ENCODE data around the gene SEC22C.
A peak's percentile ranks its signal among the peaks of the same experiment; 100 is the strongest.
"Not testable (repeated sequence)": the region's sequence is repeated elsewhere in the genome, so short reads cannot be mapped to it uniquely, and the experiment has no call there.

The SEC22C gene

DNA sequence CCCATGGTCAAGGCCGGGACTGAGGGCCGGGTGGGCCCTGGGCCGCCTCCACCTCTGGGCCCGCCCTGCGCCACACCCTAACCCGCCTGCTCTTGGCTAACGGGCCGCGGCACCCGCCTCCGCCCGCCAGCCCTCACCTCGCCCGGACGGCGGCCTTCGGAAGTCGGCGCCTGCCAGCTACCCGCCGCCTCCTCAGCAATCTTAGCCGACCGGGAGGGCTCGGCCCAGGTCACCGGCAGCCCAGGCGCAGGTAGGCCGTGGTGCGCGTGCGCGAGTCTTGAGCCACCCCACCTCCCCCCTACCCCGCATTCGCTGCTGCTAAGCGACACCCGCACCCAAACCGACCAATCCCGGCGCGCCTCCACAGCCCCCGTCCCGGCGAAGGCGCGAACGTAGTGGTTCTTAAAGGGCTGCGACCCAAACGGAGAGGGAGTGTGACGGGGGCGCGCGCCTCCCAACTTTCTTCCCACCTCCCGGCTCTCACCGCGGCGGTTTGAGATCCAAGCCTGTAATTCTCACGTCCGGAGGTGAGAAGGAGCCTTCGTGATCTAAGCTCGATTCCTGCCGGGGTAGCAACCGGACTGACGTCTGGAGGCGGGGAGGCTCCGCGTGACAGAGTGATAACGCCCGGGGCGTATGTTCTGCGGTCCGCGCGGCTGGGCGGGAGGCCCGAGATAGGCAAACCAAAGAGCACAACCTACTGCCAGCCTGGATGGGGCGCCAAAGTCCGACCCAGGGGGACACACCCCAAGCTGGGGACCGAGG, at the start of gene SEC22C:
Gene SEC22C (minus strand): TSS at position 259 of the 765 bp plus-strand sequence. CDS start 12,921 bp downstream, outside the sequence.
- DNase-seq = peak; percentile 90 to 96 (median 92)

- no peak for DNase-seq
These were observed 31.7 kb upstream of the SEC22C start for GRCh38 chr3:42613462-42613861.

DNA sequence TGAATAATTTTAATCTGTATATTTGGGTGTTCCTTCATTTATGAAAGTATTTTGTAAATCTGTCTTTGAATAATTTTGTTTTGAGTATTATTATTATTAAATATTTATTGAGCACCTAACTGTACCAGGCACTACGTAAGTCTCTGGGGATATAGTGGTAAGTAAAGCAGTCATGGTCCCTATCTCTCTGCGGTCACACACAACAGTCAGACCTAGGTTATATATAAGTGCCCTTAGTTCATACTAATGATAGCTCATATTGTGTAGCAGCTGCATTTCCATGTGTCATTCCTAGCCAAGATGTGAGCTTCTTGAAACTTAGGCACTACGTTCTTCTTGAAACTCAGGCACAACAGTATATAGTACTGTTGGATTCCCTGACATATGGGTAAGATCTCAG, 31.2 kb upstream of the SEC22C start:
- DNase-seq = no peak

DNA sequence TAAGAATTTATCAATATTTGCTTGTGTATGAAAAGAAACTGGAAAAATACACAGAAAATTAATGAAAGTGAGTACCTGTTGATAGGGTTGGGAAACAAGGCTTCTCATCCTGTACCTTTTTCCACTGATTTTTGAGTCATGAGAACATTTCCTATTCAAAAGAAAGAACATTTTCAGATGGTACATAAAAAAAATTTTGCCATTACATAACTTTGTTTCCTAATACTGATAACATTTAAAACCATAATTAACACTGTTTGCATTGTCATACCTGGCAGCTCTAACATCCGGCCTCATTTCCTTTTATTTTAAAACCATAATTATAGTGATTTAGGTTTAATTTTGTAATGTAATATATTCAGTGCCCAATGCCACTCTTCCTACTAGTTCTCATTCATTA, 30.4 kb upstream of the SEC22C start:
- DNase-seq = no peak

- DNase-seq = peak in 1 of 6 experiments; percentile 2
These were observed 29.2 kb upstream of the SEC22C start for GRCh38 chr3:42610976-42611375.

DNA sequence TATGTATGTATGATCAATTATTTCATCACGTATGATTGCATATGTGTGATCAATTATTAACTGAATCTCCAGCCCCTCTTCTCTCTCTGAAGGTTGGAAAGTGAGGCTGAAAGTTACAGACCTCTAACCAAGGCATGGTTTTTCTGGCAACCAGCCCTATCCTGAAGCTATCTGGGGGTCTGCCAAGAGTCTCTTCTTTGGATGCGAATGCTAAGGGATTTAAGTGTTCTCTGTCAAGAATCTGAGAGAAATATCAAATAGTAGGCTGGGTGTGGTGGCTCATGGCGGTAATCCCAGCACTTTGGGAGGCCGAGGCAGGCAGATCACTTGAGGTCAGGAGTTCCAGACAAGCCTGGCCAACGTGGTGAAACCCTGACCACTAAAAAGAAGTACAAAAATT, 26.8 kb upstream of the SEC22C start:
- DNase-seq = no peak

DNA sequence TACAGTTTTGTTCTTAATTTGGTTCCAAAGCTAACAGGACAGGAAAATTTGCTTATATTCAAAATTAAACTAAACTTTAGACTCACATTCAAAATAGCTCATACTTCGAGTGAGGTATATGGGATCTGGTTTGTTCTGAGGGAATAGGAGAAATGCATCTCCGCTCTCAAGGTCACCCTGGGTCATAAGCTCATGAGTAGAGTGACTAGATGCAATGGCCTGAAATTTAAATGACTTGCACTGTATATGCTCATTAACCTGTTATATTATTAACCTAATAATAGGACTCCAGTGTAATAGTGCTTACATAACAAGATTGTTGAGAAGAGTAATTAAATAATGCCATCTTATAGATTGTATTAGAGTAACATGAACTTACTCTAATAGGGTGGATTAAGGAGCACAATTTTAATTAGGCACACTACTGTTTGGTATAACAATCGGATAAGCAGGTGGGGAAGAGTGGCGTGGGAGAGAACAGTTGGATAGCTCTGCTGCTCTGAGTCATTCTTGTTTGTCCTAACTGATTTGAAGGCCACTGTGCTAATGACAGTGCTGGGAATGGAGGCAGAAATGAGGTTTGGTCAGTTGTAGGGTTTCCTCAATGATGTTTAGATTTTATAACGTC, 23.9 kb upstream of the SEC22C start:
- DNase-seq = no peak

GRCh38 chr3:42602961-42603360, 21.2 kb upstream of the SEC22C start:
- DNase-seq = no peak

DNA sequence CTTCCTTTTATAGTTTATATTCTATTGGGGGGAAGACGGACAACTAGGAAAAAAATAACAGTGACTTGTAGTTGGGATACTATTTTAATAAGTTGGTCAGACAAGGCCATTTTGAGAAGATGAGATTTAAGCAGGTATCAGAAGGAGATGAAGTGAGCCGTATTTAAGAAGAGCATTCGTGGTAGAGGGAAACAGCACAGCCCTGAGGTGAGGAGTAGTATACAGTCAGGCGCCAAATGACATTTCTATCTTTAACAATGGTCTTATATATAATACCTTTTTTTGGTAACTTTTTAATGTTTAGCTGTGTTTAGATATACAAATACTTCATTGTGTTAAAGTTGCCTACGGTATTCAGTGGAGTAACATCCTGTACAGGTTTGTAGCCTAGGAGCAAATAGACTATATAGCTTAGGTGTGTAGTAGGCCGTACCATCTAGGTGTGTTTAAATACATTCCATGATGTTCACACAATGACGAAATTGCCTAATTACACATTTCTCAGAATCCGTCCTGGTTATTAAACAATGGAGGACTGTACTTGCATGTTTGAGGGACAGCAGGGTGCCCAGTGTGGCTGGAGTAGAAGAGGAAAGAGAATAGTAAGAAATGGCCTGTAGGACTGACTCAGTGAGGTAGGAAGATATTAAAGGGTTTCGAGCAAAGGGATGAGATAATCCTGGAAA, 20.3 kb upstream of the SEC22C start:
- peak in 2 of 6 experiments; percentile 28 for DNase-seq

GRCh38 chr3:42600958-42601675, 19.4 kb upstream of the SEC22C start:
- peak in 3 of 6 experiments; percentile 37 to 67 (median 55) for DNase-seq

DNA sequence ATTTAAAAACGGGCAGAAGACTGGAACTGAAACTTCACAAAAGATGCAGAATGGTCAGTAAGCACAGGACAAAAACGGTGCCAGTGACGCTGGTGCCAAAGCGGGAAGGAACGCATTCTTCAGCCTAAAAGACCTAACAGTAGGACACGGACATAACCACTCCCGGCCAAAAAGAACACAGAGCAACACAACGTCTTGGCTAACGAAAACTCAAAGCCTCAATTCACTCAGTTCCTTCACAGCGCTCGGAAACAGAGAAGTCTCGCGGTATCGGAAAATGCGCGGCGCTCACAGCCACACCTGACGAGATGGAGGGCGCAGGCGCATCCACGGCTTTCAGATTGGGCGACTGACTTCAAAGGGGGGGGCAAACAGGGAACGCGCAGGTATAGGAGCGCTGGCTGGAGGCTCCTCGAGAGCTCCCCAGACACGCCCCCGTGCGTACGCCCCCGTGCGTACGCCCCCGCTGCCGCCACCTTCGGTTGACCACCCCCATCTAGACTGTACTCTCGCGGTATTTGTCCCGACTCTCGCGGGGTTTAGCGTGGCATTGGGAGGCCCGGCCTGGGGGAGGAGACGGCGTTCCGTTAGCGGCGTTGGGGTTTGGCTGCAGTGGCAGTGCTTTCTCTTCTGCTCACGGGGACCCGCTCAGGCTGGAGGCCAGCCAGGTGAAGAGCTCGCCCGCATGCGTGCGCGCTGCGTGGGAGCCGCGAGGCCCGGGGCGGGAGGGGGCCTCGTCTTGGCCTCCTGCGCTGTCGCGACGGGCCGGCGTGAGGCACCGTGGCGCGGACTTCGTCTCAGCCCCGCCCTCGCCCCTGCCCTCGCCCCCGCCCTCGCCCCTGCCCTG, 18.6 kb upstream of the SEC22C start, which contains the start of gene NKTR:
Gene NKTR (plus strand): TSS at position 576 of the 847 bp plus-strand sequence. CDS start 321 bp downstream, outside the sequence.
- peak; percentile 98 to 100 (median 99) for DNase-seq

- not testable (repeated sequence) for DNase-seq
These were observed 15.3 kb upstream of the SEC22C start for GRCh38 chr3:42597098-42597497.

DNA sequence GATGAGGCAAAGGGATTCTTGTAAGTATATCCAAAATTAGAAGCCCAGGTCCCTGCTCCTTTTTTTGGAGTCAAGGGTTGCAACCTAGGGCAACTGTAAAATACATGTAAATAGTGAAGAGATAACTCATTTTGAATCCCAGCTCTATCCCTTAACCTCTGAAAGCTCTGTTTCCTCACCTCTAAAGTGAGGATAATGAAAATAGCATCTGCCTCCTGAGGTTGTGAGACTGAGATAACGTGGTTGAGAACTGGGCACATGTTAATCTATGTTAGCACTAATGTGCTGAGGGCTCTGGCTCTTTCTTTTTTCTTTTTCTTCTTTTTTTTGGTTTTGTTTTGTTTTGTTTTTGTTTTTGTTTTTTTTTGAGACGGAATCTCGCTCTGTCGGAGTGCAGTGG, 13.9 kb upstream of the SEC22C start:
- DNase-seq = no peak

DNA sequence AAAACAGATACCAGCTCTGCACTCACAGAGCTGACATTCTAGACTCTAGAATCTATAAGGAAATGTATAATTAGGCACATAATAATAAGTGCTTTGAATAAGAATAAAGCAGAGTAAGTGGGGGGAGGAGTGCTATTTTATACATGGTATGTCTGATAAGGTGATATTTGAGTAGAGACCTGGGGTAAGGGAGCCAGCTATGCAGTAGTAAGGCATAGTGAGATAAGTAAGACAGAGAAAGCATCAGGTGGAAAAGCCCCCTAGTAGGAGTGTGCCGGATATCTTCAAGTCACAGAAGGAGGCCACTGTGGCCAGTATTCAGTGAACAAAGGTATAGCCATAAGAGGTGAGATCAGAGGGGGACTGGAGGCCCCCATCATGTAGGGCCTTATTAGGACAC, 11.9 kb upstream of the SEC22C start:
- DNase-seq = no peak

GRCh38 chr3:42591811-42592210, 10.0 kb upstream of the SEC22C start:
- DNase-seq = no peak

GRCh38 chr3:42590989-42591756, 9.4 kb upstream of the SEC22C start:
- no peak for DNase-seq

GRCh38 chr3:42589382-42590109, 7.8 kb upstream of the SEC22C start:
- DNase-seq = no peak

DNA sequence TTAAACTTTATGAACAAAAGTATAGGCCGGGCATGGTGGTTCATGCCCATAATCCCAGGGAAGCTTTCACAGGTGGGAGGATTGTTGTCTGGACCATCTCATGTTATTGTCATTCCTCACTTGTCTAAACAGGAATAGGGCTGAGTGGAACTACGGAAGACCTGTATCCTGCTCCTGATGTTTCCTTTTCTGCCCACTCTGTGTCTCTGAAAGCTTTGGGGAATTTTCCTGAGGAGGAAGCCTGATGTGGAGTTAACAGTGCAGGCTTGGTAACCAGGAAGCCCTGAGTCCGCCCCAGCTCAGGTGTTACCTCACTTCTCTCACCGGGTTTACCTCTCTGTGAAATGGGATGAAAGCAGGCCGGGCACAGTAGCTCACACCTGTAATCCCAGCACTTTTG, 6.9 kb upstream of the SEC22C start:
- DNase-seq = no peak

DNA sequence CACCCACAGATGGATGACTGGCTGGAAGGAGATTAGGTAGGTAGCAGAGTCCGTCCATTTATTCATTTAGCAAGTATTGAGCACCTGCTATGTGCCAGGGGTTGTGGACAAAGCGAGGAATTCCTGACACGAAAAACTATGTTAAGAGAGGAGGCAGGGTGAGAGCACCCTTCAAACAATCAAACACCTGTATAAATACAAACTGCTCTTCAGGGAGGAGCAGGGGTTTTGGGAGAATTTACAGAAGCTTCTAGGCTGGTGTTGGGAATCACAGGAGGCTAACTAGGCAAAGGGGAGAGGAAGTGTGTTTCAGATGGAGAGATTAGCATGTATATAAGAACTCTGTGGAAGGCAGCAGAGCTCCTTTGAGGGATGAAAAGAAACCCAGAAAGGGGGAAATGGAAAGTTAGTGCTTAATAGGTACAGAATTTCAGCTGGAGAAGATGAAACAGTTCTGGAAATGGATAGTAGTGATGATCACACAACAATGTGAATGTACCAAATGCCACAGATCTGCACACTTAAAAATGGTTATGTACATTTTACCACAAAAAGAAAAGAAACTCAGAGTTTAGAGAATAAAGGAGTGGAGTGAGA, 805 bp upstream of the SEC22C start:
- DNase-seq = no peak

GRCh38 chr3:42581400-42581708, 413 bp downstream of the SEC22C start:
- no peak for DNase-seq

All from stimulated activated naive CD4-positive, alpha-beta T cell (primary cell).